Tibial nerve (tissue), 4 donors: ENCODE measurements around the gene FOXP4.

Source experiments
- EP300 ChIP-seq, 2 donors: sonication (generic); formaldehyde crosslinking; IDR thresholded peaks; one replicate each; pipeline ENCODE4 v1.6.1; 2017; ENCODE audit warnings: antibody characterized with exemption in 2 of 2, mild to moderate bottlenecking in 1 of 2
- TF ChIP-seq, protein P1 (sequence below), 5 experiments: fragments of 200-600 bp in 3 of 5; fragments of 450-650 bp in 2 of 5; sonication (generic) in 3 of 5; IDR thresholded peaks; one replicate each; pipeline ENCODE4 v1.5.1; 2016 to 2019; ENCODE audit warnings: antibody characterized with exemption in 5 of 5, mild to moderate bottlenecking in 3 of 5, moderate library complexity in 2 of 5

DNA sequence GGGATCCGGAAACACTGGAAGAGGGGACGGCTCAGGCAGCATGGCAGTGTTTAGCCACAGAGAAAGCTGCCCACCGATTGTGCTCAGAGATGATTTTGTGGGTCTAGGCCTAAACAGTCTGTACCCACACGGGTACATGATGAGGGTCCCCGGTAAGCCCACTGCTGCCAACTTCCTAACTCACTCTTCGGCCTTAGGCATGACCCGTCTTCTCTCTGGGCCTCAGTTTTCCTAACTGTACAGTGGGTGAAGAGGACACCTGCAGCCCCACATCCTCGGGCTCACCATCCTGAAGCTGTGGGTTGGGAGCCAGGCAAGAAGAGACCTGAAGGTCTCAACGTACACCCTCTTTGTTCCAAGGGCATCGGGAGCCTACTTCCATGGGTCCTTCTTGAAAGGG lies 6.5 kb downstream of the FOXP4 start:
- TF ChIP-seq, protein P1, sequence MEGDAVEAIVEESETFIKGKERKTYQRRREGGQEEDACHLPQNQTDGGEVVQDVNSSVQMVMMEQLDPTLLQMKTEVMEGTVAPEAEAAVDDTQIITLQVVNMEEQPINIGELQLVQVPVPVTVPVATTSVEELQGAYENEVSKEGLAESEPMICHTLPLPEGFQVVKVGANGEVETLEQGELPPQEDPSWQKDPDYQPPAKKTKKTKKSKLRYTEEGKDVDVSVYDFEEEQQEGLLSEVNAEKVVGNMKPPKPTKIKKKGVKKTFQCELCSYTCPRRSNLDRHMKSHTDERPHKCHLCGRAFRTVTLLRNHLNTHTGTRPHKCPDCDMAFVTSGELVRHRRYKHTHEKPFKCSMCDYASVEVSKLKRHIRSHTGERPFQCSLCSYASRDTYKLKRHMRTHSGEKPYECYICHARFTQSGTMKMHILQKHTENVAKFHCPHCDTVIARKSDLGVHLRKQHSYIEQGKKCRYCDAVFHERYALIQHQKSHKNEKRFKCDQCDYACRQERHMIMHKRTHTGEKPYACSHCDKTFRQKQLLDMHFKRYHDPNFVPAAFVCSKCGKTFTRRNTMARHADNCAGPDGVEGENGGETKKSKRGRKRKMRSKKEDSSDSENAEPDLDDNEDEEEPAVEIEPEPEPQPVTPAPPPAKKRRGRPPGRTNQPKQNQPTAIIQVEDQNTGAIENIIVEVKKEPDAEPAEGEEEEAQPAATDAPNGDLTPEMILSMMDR (IDR thresholded peaks at IDR 0.05), result no peak
- no peak for TF ChIP-seq EP300 (IDR thresholded peaks at IDR 0.05)
